HCT116 (cell line): ENCODE measurements around the gene OSGIN1. TPM values are rescaled to one million over a fixed set of nuclear protein-coding genes. Genes with fewer than 3 reads are reported as not detected.

Experiments used
- ATAC-seq: fragments of 200-7000 bp; cut with Tn5 transposase; 2 replicates; pipeline ENCODE4 v1.9.1; 2020; ENCODE audit warnings: mild to moderate bottlenecking, moderate library complexity
- BruUV-seq: library from RNA; stranded (reverse); fragments of 400-500 nt; replicated peaks from 2 replicates; lab custom pipeline; 2021; lab: Mats Ljungman, UMichigan
- CTCF ChIA-PET: fragments of 300-600 bp; sonication (Branson Sonifier 250); formaldehyde crosslinking; loops from one replicate; lab custom pipeline; 2021; ENCODE audit warnings: antibody characterized with exemption; lab: Charles Lee
- POLR2A ChIA-PET: fragments of 300-600, 350-600 bp; sonication (Branson Sonifier 250); formaldehyde crosslinking; loops from one replicate; lab custom pipeline; 2021; ENCODE audit warnings: antibody characterized with exemption; lab: Charles Lee
- RAD21 ChIA-PET, 2 experiments: fragments of 300-600 bp; sonication (Branson Sonifier 250); formaldehyde crosslinking; loops; one replicate each; lab custom pipeline; 2023; ENCODE audit warnings: low total read pairs in 2 of 2; ENCODE audit not compliant: uncharacterized antibody in 2 of 2, unreplicated experiment in 2 of 2, low non-redundant PET in 1 of 2; lab: Charles Lee
- DNase-seq: peaks from one replicate; pipeline ENCODE4 v3.0.0-alpha.2; 2010; ENCODE audit warnings: low read depth, low spot score
- H2AFZ ChIP-seq: fragments of 200-600 bp; shearing (Covaris generic), sonication (generic); 2 replicates; pipeline ENCODE4 v1.6.1; 2017; ENCODE audit warnings: low read depth, mixed run types, mixed read lengths, antibody characterized with exemption, low read length; ENCODE audit not compliant: poor library complexity, severe bottlenecking
- H3K27ac ChIP-seq: 2 replicates; pipeline ENCODE4 v1.5.1; 2012; ENCODE audit warnings: low read depth, low read length
- H3K27me3 ChIP-seq: fragments of 200-600 bp; sonication (generic); 2 replicates; pipeline ENCODE4 v1.6.1; 2016; ENCODE audit warnings: mixed run types, low read length, mixed read lengths; ENCODE audit not compliant: insufficient read depth
- H3K36me3 ChIP-seq, 2 experiments: fragments of 200-500 bp in 1 of 2; fragments of 200-600 bp in 1 of 2; sonication (Bioruptor generic) in 1 of 2; sonication (generic) in 1 of 2; 2 replicates each; pipeline versions ENCODE4 v1.5.1 to v1.6.1; 2014 to 2016; ENCODE audit warnings: low read length in 2 of 2, inconsistent platforms in 1 of 2, mixed read lengths in 1 of 2, mixed run types in 1 of 2; ENCODE audit not compliant: insufficient read depth in 2 of 2, control insufficient read depth in 1 of 2
- H3K4me1 ChIP-seq, 2 experiments: fragments of 200-600 bp in 1 of 2; sonication (generic) in 1 of 2; 2 replicates each; pipeline versions ENCODE4 v1.5.1 to v1.6.1; 2012 to 2017; ENCODE audit warnings: low read length in 2 of 2, inconsistent platforms in 1 of 2, mild to moderate bottlenecking in 1 of 2, mixed read lengths in 1 of 2, mixed run types in 1 of 2, moderate library complexity in 1 of 2; ENCODE audit not compliant: insufficient read depth in 2 of 2, control insufficient read depth in 1 of 2
- H3K4me2 ChIP-seq: fragments of 200-600 bp; sonication (generic); 2 replicates; pipeline ENCODE4 v1.6.1; 2017; ENCODE audit warnings: mixed run types, low read length, mixed read lengths
- H3K4me3 ChIP-seq, 2 experiments: fragments of 200-600 bp in 1 of 2; sonication (generic) in 1 of 2; replicated peaks in 1 of 2; 2 replicates each; pipeline ENCODE4 v1.5.1; 2011 to 2016; ENCODE audit warnings: low read length in 2 of 2, control low read depth in 1 of 2, low read depth in 1 of 2, mild to moderate bottlenecking in 1 of 2, mixed read lengths in 1 of 2, mixed run types in 1 of 2
- H3K79me2 ChIP-seq: fragments of 200-600 bp; sonication (generic); 2 replicates; pipeline ENCODE4 v1.6.1; 2017; ENCODE audit warnings: mild to moderate bottlenecking, mixed run types, low read length, moderate library complexity, mixed read lengths; ENCODE audit not compliant: insufficient read depth
- H3K9ac ChIP-seq: fragments of 200-600 bp; sonication (generic); 2 replicates; pipeline ENCODE4 v1.6.1; 2016; ENCODE audit warnings: low read length, mixed read lengths
- H3K9me2 ChIP-seq: fragments of 200-600 bp; sonication (generic), shearing (Covaris generic); 2 replicates; pipeline ENCODE4 v1.6.1; 2017; ENCODE audit warnings: mixed run types, mild to moderate bottlenecking, moderate library complexity; ENCODE audit not compliant: insufficient read depth
- H3K9me3 ChIP-seq, 2 experiments: fragments of 200-500 bp in 1 of 2; fragments of 200-600 bp in 1 of 2; sonication (Bioruptor generic) in 1 of 2; sonication (generic) in 1 of 2; 2 replicates each; pipeline ENCODE4 v1.6.1; 2014 to 2017; ENCODE audit warnings: low read length in 2 of 2, mixed read lengths in 2 of 2, inconsistent platforms in 1 of 2, low read depth in 1 of 2, mild to moderate bottlenecking in 1 of 2, mixed run types in 1 of 2, moderate library complexity in 1 of 2; ENCODE audit not compliant: control insufficient read depth in 1 of 2, insufficient read depth in 1 of 2
- H4K20me1 ChIP-seq: fragments of 200-600 bp; sonication (generic), shearing (Covaris generic); 2 replicates; pipeline ENCODE4 v1.6.1; 2017; ENCODE audit warnings: mixed run types, mild to moderate bottlenecking, moderate library complexity; ENCODE audit not compliant: insufficient read depth
- ATF3 ChIP-seq: IDR thresholded peaks from 2 replicates; pipeline ENCODE4 v1.6.1; 2012
- CTCF ChIP-seq, 3 experiments: fragments of 200-600 bp in 1 of 3; sonication (generic) in 1 of 3; IDR thresholded peaks in 2 of 3; conservative IDR thresholded peaks in 1 of 3; 2 replicates each; pipeline ENCODE4 v1.5.1; 2012 to 2017; ENCODE audit warnings: low read depth in 2 of 3, low read length in 2 of 3, antibody characterized with exemption in 1 of 3, borderline replicate concordance in 1 of 3, control low read depth in 1 of 3, mild to moderate bottlenecking in 1 of 3, mixed read lengths in 1 of 3, mixed run types in 1 of 3, moderate library complexity in 1 of 3; ENCODE audit not compliant: insufficient read depth in 1 of 3
- JUND ChIP-seq: IDR thresholded peaks from 2 replicates; pipeline ENCODE4 v1.6.1; 2012
- MAX ChIP-seq: IDR thresholded peaks from 2 replicates; pipeline ENCODE4 v1.6.1; 2012
- POLR2A ChIP-seq: IDR thresholded peaks from 2 replicates; pipeline ENCODE4 v1.7.0; 2011; ENCODE audit warnings: borderline replicate concordance; ENCODE audit not compliant: insufficient read depth, insufficient read length; ENCODE audit errors: extremely low read depth
- POLR2AphosphoS5 ChIP-seq: IDR thresholded peaks from 2 replicates; pipeline ENCODE4 v1.6.1; 2011; ENCODE audit warnings: mild to moderate bottlenecking, low read depth, low read length, moderate library complexity
- SRF ChIP-seq: IDR thresholded peaks from 2 replicates; pipeline ENCODE4 v1.6.1; 2012; ENCODE audit warnings: low read depth
- YY1 ChIP-seq: IDR thresholded peaks from 2 replicates; pipeline ENCODE4 v1.6.1; 2011; ENCODE audit warnings: low read length, low read depth, moderate library complexity, mild to moderate bottlenecking; ENCODE audit not compliant: insufficient replicate concordance; ENCODE audit errors: extremely low read depth
- ZBTB33 ChIP-seq: IDR thresholded peaks from 2 replicates; pipeline ENCODE4 v1.6.1; 2011; ENCODE audit warnings: mild to moderate bottlenecking, low read length, moderate library complexity; ENCODE audit not compliant: insufficient replicate concordance; ENCODE audit errors: extremely low read depth
- intact Hi-C: fragments of 100-400 bp; cut with micrococcal nuclease; formaldehyde crosslinking; loops from 2 replicates; pipeline ENCODE4 v1.10.0; 2022
- total RNA-seq: library from RNA; stranded (reverse); gene quantifications from one replicate; pipeline ENCODE4 v1.2.1, GENCODE V29; 2021; ENCODE audit not compliant: unreplicated experiment

Gene OSGIN1
- total RNA-seq, 1 experiment from 2014 or later = 19.8 TPM

- TF ChIP-seq ATF3 (no peak), YY1 (no peak), CTCF (IDR thresholded peaks at IDR 0.05 in 2 of 3, conservative IDR thresholded peaks at IDR 0.05 in 1 of 3; ENCODE audit: borderline replicate concordance in 1 of 3, insufficient read depth in 1 of 3, low read depth in 2 of 3, low read length in 2 of 3) (no peak), POLR2AphosphoS5 (no peak), SRF (no peak), ZBTB33 (no peak), JUND (no peak)
Observed at GRCh38 chr16:83965444-83966152, 12.6 kb downstream of the OSGIN1 start (continued).

GRCh38 chr16:83966153-83966696, 13.2 kb downstream of the OSGIN1 start:
- DNase-seq (no peak), ATAC-seq (no peak)
- Histone ChIP-seq H3K4me1 (no peaks in the 10 kb centered on the region), H3K36me3 (0 out of 4 replicates have a peak, but pooled peaks cover 2 to 8% of the 10 kb centered on the region in 2 experiments), H4K20me1 (no peaks in the 10 kb centered on the region), H3K27me3 (no peaks in the 10 kb centered on the region), H3K4me3 (no peak overlapping the region), H3K4me2 (no peak overlapping the region), H2AFZ (no peak overlapping the region), H3K9me3 (no peaks in the 10 kb centered on the region), H3K9me2 (no peaks in the 10 kb centered on the region), H3K9ac (no peak overlapping the region), H3K79me2 (no peaks in the 10 kb centered on the region), H3K27ac (no peak overlapping the region)
- no TSS peak for BruUV-seq
- POLR2A ChIA-PET = no interaction called here
- CTCF ChIA-PET = interaction anchor here (1.1 to 1.7 kb wide), 2 partner anchors 10 to 12 kb away, joined by 3 to 5 read pairs; no protein-coding TSS in a partner anchor
- intact Hi-C loops = no loop called here
- RAD21 ChIA-PET = no interaction called here
- TF ChIP-seq POLR2A (no peak), MAX (no peak)
